NCI-H446 treated with DMSO at 0.1 percent for 48 hours (cell line): Measurements from ENCODE around the gene HHAT.
"Not testable (repeated sequence)": the region's sequence is repeated elsewhere in the genome, so short reads cannot be mapped to it uniquely, and the experiment has no call there.

ENCODE experiments used
- DNase-seq: peaks from one replicate; lab custom pipeline; 2025; lab: John Stamatoyannopoulos, UW

HHAT gene

DNA sequence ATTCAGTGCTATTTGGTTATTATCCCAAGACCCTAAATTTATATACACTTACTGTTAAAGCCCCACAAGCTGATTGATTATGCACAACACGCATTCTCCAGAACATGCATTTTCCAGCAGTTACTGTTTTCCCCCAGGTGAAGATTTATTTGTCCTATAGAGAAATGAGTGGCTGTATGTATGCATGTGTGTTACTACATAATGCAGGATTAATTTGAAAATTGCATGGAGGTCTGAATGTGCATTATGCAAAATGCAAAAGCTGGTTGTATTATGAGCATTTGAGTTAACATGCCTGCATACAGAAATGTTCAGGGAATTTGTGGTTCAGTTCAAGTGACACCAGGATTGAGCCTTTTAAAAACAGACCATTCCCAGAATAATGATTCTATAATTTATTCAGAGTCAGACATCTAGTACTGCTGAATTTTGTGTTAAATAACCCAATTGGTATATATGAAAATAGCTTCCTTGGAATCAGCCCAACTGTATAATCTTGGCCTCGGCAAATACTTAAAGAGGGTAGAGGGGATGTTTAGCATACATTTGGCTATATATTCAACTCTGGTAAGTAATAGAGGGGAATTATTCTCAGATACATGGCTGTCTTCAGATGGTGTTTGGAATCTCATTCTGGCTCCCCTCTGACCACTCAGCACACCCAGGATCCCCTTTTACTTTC, 320.0 kb downstream of the HHAT start:
- no peak for DNase-seq

GRCh38 chr1:210650403-210650802, 321.7 kb downstream of the HHAT start:
- no peak for DNase-seq

DNA sequence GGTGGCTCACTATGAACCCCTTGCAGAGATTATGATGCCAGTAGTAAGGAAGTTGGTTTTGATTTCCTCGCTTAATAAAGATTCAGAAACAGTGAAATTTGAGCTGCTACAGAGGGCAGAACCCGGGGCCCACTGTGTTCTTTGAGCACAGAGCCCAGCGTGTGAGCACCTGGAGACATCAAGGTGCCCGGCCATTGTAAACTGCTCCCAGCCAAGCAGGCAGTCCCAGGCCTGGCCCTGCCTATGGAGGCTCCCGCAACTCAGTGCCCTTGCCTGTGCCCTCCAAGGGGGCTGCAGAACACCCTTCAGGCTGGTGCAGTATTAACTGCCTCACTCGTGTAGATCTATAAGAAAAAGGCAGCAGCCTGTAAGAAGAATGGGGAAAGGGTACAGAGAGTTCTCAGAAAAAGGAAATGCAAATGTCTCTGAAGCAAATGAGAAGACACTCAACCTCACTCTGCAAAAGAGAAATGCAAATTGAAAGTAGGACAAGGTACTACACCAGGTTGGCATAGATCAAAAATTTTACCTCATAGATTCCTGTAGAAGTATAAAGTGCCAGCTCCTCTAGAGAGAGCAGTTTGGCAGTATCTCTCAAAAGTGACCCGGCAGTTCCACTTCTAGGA, 323.7 kb downstream of the HHAT start:
- DNase-seq: no peak

DNA sequence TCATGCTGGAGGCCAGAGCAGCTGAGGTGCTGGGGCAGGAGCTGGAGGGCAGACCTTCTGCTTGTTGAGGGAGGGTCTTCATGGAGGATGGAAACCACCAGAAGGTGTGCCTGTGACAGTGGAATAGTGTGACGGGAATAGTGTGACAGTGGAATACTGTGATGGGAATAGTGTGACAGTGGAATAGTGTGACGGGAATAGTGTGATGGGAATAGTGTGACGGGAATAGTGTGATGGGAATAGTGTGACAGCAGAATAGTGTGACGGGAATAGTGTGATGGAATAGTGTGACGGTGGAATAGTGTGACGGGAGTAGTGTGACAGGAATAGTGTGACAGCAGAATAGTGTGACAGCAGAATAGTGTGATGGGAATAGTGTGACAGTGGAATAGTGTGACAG, 325.1 kb downstream of the HHAT start:
- DNase-seq: no peak

DNA sequence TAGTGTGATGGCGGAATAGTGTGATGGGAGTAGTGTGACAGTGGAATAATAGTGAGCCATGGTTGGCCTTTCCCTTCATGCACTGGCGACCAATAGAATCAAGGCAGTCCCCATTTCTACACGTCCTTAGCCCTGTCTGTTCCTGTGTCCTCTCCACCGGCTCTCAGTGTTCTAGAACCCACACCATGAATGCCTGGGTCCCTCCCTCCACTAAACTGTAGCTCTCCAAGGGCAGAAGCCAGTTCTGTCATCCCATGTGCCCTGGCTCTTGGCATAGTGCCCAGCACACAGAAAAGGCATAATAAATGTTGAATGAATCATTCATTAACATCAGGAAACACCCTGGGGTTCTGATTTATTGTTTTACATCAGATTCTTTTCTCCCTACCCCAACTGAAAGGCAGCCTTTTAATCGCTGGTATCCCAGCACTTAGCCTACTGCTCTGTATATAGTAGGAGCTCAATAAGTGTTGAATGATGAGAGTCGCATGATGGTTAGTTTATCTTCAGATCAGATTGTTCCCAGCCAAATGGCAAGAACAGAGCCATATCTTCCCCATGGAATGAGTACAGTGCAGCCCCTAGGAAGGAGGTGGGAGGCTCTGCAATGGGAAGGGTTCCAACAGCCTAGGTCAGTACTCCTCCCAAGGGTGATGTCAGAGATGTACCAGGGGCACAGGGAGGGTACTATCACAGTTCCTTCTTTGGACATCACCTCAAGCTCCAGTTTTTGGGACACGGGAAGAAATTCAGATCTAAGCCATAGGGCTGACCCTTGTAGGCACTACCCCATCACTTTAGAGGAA, 325.7 kb downstream of the HHAT start:
- DNase-seq: no peak

DNA sequence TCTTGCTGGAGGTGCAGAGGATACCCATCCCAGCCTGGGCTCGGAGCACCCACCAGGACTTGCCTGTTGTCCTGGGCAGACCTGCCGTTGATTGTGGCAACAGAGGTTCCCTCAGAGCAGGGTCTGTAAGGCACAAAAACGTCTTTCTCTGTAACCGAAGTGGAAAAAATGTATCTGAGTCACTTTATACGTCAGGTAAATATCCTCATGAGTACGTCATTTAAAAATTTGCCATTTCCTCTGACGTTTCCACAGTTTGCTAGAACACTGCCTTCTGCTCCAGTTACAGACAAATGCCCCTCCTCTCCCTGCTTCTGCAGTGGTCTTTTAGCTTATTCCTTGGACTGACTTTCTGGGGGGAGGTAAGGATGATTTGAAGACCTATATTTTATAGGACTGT, 326.8 kb downstream of the HHAT start:
- DNase-seq: no peak

GRCh38 chr1:210657806-210658205, 329.1 kb downstream of the HHAT start:
- no peak for DNase-seq

- DNase-seq: not testable (repeated sequence)
Observed at GRCh38 chr1:210661520-210661919, 332.8 kb downstream of the HHAT start.

DNA sequence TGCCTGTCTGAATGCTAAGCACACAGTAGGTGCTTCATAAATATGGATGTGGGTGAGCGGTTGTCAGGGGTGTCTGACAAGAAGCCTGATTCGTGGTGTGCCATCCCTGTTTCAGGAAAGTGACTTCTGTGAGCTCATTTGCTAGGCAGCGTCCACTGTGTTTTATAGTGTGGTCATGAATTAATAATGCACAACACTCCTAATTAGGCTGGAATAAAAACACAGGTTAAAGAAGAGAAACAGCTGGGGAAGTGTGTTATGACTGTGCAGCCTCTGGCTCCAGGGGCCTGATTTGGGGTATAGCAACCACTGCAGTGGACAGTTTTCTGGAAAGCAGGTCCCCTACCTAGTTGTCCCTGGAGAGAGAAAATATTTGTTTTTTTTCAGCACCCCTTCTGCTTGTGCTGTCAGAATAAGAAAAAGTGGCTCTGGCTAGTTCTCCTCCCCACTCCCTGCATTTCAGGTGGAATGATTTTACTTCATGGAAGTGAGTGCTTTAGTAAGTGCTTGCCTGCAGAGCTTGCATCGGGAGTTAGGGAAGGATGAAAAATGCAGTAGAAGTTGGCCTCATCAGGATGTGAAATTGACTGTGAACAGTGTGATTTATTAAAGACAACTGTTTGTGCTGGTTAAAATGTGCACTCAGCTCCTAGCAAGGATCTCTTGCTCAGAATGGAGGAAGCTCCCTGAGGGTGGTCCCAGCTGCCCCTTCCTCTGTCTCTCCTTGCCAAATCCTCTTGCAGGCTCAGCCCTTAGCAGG, 333.8 kb downstream of the HHAT start:
- no peak for DNase-seq

DNA sequence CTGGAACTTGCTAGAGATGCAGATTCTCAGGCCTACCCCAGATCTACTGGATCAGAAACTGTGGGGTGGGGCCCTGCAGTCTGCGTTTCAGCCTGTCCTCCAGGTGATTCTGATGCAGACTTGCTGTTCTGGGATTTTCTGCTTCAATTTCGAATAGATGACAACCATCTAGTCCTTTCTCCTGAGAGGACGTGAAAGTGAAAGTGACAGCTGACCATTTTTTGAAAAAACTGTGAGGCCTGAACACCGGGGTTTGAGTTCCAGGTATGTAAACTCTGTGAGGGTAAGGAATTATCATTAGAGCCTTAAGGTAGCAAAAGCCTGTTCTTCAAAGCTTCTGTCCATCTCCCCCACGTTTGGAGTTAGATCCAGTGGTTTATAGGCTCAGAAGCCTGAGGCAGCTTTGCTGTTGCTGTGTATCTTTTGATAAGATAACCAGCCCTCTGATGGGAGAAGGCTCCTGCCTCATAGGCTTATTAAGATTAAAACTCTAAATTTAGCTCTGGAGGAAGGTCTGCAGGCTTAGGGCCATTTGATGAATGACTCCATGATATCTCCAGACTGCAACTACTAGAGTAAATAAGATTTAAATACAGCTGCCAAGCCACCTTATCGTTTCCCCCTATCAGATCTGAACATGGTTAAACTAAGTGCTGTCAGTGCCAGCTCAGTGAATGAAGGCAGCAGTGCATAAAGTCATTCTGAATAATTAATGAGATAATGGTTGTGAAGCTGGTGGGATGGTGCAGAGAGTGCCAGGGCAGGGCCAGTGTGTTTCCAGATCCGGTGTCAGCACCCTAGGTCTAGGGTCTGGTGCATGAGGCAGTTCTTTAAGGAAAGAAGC, 335.2 kb downstream of the HHAT start:
- peak; percentile 13 for DNase-seq

DNA sequence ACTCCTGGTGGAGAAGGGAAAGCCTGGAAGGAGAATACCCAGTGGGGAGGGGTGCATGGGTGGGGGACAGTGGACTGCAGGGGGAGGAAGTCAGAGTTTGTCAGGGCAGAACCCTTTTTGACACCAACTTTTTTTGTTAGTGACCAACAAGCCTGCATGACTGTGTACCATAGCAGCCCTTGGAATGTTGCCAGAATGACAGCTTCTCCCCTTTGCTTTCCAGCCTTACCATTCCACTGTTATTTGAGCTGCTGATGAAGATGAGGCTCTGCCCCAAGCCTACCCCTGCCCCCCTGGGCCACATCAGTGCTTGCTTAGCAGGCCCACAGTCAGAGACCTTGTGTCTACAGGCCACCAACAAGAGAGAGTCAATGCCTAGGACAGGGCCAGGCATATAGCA, 341.2 kb downstream of the HHAT start:
- DNase-seq: no peak

DNA sequence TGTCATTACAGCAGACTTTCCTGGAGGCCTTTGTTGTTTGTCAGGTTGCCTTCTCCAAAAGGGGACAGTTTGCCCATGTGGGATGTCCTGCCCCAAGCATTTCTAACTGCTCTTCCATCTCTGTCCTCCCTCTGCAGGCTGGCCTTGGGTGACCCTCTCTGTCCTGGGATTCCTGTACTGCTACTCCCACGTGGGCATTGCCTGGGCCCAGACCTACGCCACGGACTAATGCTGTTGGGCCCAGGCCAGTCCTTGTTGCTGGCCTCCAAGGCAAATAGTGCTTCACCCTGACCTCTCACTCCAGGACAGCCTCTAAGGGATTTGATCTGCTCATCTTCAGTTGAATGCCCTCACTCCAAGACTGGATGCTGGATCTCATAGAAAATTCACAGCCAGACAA, 345.4 kb downstream of the HHAT start:
- no peak for DNase-seq

DNA sequence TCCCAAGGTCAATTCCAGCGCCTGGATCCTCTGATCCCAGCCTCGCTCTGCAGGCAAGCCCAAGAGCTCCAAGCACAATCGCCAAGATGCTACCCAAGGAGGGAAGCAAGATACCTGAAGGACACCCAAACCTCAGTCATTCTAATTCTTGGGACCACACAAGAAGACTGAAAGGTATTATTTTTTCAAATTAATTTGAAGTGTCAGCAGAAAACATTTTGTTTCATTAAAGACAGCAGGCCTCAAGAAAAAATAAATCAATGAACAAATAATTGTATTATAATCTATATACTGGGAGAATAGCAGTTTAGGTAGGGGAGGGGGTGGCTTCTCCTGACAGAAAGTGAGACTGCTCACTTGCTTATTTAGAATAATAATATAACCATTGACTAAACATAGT, 347.8 kb downstream of the HHAT start:
- DNase-seq: no peak

GRCh38 chr1:210677533-210677932, 348.8 kb downstream of the HHAT start:
- DNase-seq: no peak

- no peak for DNase-seq
Observed at GRCh38 chr1:210678306-210678705, 349.6 kb downstream of the HHAT start.

DNA sequence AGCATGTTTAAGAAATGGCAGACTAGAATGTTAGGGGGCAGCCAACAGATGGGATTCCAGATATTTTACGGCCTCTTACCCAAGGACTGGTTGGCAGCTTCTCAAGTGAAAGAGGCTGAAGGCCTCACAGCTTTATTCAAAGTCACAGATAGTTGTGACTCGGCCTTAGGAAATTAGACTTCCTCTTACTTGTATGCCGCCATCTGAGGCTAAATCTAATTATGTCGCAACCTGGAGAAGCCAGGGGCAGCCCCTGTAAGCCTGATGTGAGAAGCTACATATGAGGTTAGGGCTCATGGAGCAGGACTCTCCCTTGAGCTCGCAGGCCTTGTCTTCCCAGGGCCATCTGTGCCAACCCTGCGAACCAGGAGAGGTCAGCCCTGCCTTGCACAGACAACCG, 352.5 kb downstream of the HHAT start:
- DNase-seq: no peak

DNA sequence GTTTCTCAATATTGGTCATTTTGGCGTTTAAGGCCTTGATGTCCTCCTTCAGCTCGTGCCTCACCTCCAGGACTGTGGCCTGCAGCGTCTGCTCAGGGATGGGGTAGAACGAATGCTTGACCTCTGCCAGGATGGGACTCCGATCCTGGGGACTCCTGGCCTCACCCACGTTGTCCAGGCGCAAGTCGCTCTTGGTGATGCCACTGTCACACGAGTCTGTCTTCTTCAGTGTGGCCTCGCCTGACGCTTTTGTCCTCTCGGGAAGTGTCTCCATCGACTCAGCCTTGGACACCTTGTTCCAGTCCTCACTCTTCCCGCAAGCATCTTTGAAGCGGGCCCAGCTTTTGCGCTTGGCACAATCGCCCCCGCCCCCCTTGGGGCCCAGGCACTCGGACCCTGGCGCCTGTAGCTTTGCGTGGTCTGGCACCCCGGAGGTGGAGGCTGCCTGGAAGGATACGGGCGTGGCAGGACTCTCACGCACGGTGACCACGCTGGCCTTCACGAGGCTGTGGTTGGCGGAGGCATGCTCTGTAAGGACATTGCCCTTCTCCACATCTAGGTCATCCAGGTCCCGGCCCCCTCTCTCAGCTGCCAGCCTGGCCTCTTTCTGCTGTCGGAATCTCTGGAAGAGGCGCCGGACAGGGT, 354.8 kb downstream of the HHAT start:
- DNase-seq: no peak

DNA sequence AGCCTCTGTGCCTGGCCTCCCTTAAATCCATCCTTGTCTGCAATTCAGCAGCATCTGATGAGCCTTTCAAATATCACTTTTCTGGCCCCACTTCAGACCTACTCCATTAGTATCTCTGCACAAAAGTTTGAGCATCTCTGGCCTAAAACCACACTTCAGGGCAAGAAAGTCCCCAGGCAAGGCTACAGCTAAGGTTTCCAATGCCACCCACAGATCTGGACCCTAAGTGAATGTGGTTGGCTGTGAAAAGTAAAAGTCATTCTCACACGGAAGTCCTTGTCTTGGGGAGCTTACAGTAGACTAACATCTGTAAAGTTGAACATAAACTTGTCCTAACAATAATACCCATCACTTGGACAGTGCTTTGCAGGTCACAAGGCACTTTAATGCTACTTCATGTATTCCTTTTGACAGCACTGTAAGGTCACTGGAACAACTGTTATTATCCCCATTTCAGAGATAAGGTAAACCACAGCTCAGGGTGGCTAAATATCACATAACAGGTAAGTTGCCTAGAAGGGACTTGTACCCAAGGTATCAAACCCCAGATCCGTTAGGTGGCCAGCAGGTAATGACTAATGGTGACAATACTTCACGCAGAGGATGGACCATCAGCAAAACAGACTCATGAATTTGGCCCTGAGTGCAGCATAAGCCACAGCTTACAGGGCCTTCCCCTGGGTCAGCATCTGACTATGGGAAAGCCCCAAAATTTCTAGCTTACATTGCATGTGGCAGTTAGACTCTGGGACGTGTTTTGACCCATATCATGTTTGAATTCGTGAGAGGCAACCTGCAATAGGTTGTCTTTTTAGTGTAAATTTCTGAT, 356.0 kb downstream of the HHAT start:
- DNase-seq: no peak

DNA sequence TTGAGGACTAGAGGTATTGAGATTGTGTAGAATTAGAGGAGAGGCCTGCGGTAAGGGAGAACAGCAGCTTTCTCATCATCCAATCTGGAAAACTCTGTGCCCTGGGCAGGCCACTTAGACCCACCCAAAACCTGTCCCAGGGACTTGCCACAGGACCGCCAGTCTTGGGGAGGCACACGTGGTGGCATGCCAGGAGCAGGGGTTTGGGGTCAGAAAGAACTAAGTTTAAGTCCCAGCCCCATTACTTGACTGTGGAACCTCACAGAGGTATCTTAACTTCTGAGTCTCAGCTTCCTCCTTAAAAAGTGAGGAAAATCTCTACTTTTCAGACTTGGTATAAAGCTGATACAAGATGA, 356.6 kb downstream of the HHAT start:
- no peak for DNase-seq

DNA sequence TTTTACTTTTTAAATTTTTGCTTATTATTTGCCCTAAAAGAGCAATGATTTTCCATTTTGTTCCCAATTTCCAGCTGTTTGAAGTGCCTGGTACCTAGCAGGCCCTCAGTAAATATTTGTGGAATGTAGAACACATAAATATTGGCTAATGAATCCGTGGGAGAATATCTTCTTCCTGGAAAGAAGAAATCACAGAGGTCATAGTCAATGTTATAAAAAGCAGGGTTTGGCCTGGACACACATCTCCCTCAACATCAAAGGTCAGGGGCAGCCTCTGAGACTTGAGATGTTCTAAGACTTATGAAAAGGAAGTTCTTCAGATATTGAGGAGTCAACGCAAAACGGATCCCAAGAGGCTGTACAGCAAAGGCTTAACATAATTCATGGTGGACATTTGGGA, 358.1 kb downstream of the HHAT start:
- no peak for DNase-seq
